GM12878 (cell line): ENCODE measurements around the gene KRTAP19-5. TPM values are rescaled to one million over a fixed set of nuclear protein-coding genes. Genes with fewer than 3 reads are reported as not detected.

Experiments used
- ATAC-seq: fragments of 200-7000 bp; cut with Tn5 transposase; 3 replicates; pipeline ENCODE4 v1.9.1; 2020; ENCODE audit warnings: mild to moderate bottlenecking, moderate library complexity
- BruUV-seq: library from RNA; stranded (reverse); fragments of 400-500 nt; replicated peaks from 2 replicates; lab custom pipeline; 2021; lab: Mats Ljungman, UMichigan
- CTCF ChIA-PET: fragments of 300-600 bp; sonication (Branson Sonifier 250); formaldehyde crosslinking; extraction: SDS; loops from one replicate; lab custom pipeline; 2021; ENCODE audit warnings: inconsistent platforms; lab: Yijun Ruan, JAX
- POLR2A ChIA-PET: fragments of 350-600 bp; formaldehyde crosslinking; extraction: SDS; loops from one replicate; lab custom pipeline; 2021; ENCODE audit warnings: inconsistent platforms; lab: Charles Lee
- RAD21 ChIA-PET: fragments of 300-600 bp; sonication (Branson Sonifier 250); formaldehyde crosslinking; loops from one replicate; lab custom pipeline; 2023; ENCODE audit warnings: antibody characterized with exemption; ENCODE audit not compliant: unreplicated experiment; lab: Charles Lee
- SMC1A ChIA-PET: fragments of 300-600 bp; sonication (Branson Sonifier 250); formaldehyde crosslinking; loops from one replicate; lab custom pipeline; 2023; ENCODE audit not compliant: unreplicated experiment, uncharacterized antibody; lab: Charles Lee
- DNase-seq: peaks from one replicate; pipeline ENCODE4 v3.0.0-alpha.2; 2011; ENCODE audit warnings: low read depth, low spot score
- FAIRE-seq: peaks from 3 replicates; lab custom pipeline; 2011; peaks lifted over from hg19 to GRCh38; lab: Jason Lieb, UNC
- H2AFZ ChIP-seq: 2 replicates; pipeline ENCODE4 v1.6.0; 2011; ENCODE audit warnings: low read depth, low read length, control low read depth; ENCODE audit not compliant: control insufficient read depth
- H3K27ac ChIP-seq: 2 replicates; pipeline ENCODE4 v1.5.1; 2011; ENCODE audit warnings: control low read depth; ENCODE audit not compliant: control insufficient read depth, insufficient read depth
- H3K27me3 ChIP-seq, 2 experiments: replicated peaks in 1 of 2; 2 replicates each; pipeline versions ENCODE4 v1.6.0 to v1.6.1; 2011; ENCODE audit warnings: low read length in 1 of 2; ENCODE audit not compliant: control insufficient read depth in 2 of 2, insufficient read depth in 2 of 2
- H3K36me3 ChIP-seq, 2 experiments: 2 replicates each; pipeline ENCODE4 v1.5.1; 2011; ENCODE audit warnings: low read length in 1 of 2; ENCODE audit not compliant: control insufficient read depth in 2 of 2, insufficient read depth in 2 of 2
- H3K4me1 ChIP-seq: 2 replicates; pipeline ENCODE4 v1.6.1; 2011; ENCODE audit warnings: mild to moderate bottlenecking, low read length, moderate library complexity, mixed read lengths; ENCODE audit not compliant: control insufficient read depth, insufficient read depth
- H3K4me2 ChIP-seq: 2 replicates; pipeline ENCODE4 v1.6.0; 2011; ENCODE audit warnings: control low read depth; ENCODE audit not compliant: control insufficient read depth, insufficient read depth
- H3K4me3 ChIP-seq: fragments of 200-600 bp; sonication (generic); 2 replicates; pipeline ENCODE4 v1.5.1; 2016
- H3K79me2 ChIP-seq: 2 replicates; pipeline ENCODE4 v1.6.0; 2011; ENCODE audit warnings: low read length; ENCODE audit not compliant: control insufficient read depth, insufficient read depth
- H3K9ac ChIP-seq: 2 replicates; pipeline ENCODE4 v1.8.0; 2011; ENCODE audit warnings: low read length, control low read depth, mixed read lengths; ENCODE audit not compliant: control insufficient read depth, insufficient read depth
- H3K9me3 ChIP-seq: replicated peaks from 3 replicates; pipeline ENCODE4 v1.5.1; 2011; ENCODE audit warnings: mild to moderate bottlenecking, low read length; ENCODE audit not compliant: control insufficient read depth, insufficient read depth
- H4K20me1 ChIP-seq: 2 replicates; pipeline ENCODE4 v1.6.0; 2011; ENCODE audit not compliant: control insufficient read depth, insufficient read depth
- ASH2L ChIP-seq: fragments of 300-600, 200-600 bp; sonication (generic); IDR thresholded peaks from 2 replicates; pipeline ENCODE4 v1.6.1; 2017; ENCODE audit warnings: low read depth, mild to moderate bottlenecking, borderline replicate concordance
- CREM ChIP-seq: IDR thresholded peaks from 2 replicates; pipeline ENCODE4 v1.6.1; 2014; ENCODE audit warnings: antibody characterized with exemption, low read depth
- MTA2 ChIP-seq: fragments of 450-650 bp; IDR thresholded peaks from 2 replicates; pipeline ENCODE4 v1.6.1; 2016; ENCODE audit warnings: low read depth, mild to moderate bottlenecking, moderate library complexity
- SKIL ChIP-seq: fragments of 450-650 bp; IDR thresholded peaks from 2 replicates; pipeline ENCODE4 v1.6.1; 2017; ENCODE audit warnings: mild to moderate bottlenecking, low read depth, inconsistent platforms; ENCODE audit not compliant: poor library complexity, severe bottlenecking
- USF1 ChIP-seq: IDR thresholded peaks from 2 replicates; pipeline ENCODE4 v1.6.1; 2011; ENCODE audit warnings: borderline replicate concordance, low read depth, mild to moderate bottlenecking, moderate library complexity, mixed read lengths, low read length; ENCODE audit not compliant: insufficient read depth; ENCODE audit errors: extremely low read length
- WGBS: methylation state at CpG from one replicate; pipeline ENCODE4 v1.1.6; 2016; ENCODE audit warnings: low lambda C conversion rate; ENCODE audit not compliant: insufficient replicate concordance, insufficient coverage; ENCODE audit errors: missing lambda C conversion rate; 5-methylcytosine and 5-hydroxymethylcytosine counted together
- in situ Hi-C: fragments of 300-500 bp; cut with MboI; formaldehyde crosslinking; loops from 9 replicates; pipeline ENCODE4 v1.14.3; 2018; ENCODE audit warnings: mixed read lengths
- intact Hi-C: fragments of 100-400 bp; cut with micrococcal nuclease; formaldehyde crosslinking; loops from one replicate; pipeline ENCODE4 v1.14.2; 2022; ENCODE audit not compliant: unreplicated experiment
- polyA plus RNA-seq, 11 experiments: library from polyadenylated mRNA; depleted of rRNA in 4 of 11; unstranded in 6 of 11; stranded (reverse) in 5 of 11; fragments of >200 nt; fragmentation: Nextera tagmentation in 4 of 11; fragmentation: Illumina TruSeq in 1 of 11; extraction: Ambion mirVana in 4 of 11; extraction: Trizol in 1 of 11; gene quantifications; 1 replicate in 1 of 11; 2 replicates in 10 of 11; pipeline versions ENCODE4 v1.2.1 to v1.2.3, GENCODE V29; 2011 to 2016; ENCODE audit warnings: inconsistent platforms in 2 of 11, missing spikeins in 2 of 11, low read depth in 1 of 11
- total RNA-seq, 4 experiments: library from RNA; depleted of rRNA in 3 of 4; stranded (reverse); fragments of >200 nt in 3 of 4; fragmentation: Illumina TruSeq in 1 of 4; extraction: Trizol in 1 of 4; gene quantifications; 2 replicates each; pipeline versions ENCODE4 v1.2.1 to v1.2.3, GENCODE V29; 2013 to 2021
- TF ChIP-seq, protein P1 (sequence below), 3 experiments: IDR thresholded peaks in 2 of 3; conservative IDR thresholded peaks in 1 of 3; 2 replicates each; pipeline ENCODE4 v1.5.1; 2011; ENCODE audit warnings: low read depth in 3 of 3, low read length in 3 of 3, mild to moderate bottlenecking in 3 of 3, control low read depth in 2 of 3, moderate library complexity in 2 of 3, inconsistent platforms in 1 of 3, mixed read lengths in 1 of 3; ENCODE audit not compliant: control insufficient read depth in 2 of 3, insufficient read depth in 1 of 3; ENCODE audit errors: extremely low read depth in 1 of 3

KRTAP19-5 gene
- total and polyA plus RNA-seq, 10 of the 15 experiments (the other 5 are each of a cell fraction or from before 2014, with no cell fraction given) = not detected

DNA sequence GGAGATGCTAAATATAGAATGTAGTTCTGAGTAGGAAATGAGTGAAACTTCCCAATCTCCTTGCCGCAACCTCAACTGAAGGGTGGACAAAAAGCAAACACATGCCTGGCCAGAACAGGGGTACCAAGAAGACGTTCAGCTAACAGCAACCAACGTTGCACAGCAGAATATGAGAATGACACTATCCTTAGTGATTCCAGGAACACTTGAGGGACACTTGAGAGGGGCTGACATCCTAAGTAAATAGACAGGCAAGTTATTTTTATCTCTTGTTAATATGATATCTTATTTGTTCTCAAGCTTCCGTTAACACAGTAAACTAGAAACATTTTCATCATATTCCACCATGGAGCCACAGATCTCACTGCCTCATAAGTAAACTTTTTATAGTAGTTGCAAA is 22.7 kb downstream of the KRTAP19-5 start:
- Histone ChIP-seq H3K9me3 (no peaks in the 10 kb centered on the region), H3K27me3 (no peaks in the 10 kb centered on the region), H3K36me3 (no peaks in the 10 kb centered on the region), H3K4me3 (no peak overlapping the region), H3K4me2 (no peak overlapping the region), H4K20me1 (no peaks in the 10 kb centered on the region), H3K79me2 (no peaks in the 10 kb centered on the region), H3K27ac (no peak overlapping the region), H3K9ac (no peak overlapping the region), H3K4me1 (no peaks in the 10 kb centered on the region), H2AFZ (no peak overlapping the region)
- ATAC-seq (no peak), FAIRE-seq (no peak), DNase-seq (no peak)
- RAD21 ChIA-PET = no interaction called here
- WGBS = 27% methylated on average over 4 of the region's 4 CpGs
- intact Hi-C loops = no loop called here
- POLR2A ChIA-PET = no interaction called here
- in situ Hi-C loops = no loop called here
- CTCF ChIA-PET = no interaction called here
- BruUV-seq = no TSS peak
- SMC1A ChIA-PET = no interaction called here
- TF ChIP-seq, protein P1, sequence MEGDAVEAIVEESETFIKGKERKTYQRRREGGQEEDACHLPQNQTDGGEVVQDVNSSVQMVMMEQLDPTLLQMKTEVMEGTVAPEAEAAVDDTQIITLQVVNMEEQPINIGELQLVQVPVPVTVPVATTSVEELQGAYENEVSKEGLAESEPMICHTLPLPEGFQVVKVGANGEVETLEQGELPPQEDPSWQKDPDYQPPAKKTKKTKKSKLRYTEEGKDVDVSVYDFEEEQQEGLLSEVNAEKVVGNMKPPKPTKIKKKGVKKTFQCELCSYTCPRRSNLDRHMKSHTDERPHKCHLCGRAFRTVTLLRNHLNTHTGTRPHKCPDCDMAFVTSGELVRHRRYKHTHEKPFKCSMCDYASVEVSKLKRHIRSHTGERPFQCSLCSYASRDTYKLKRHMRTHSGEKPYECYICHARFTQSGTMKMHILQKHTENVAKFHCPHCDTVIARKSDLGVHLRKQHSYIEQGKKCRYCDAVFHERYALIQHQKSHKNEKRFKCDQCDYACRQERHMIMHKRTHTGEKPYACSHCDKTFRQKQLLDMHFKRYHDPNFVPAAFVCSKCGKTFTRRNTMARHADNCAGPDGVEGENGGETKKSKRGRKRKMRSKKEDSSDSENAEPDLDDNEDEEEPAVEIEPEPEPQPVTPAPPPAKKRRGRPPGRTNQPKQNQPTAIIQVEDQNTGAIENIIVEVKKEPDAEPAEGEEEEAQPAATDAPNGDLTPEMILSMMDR (IDR thresholded peaks at IDR 0.05 in 2 of 3, conservative IDR thresholded peaks at IDR 0.05 in 1 of 3; ENCODE audit: control insufficient read depth in 2 of 3, extremely low read depth in 1 of 3, insufficient read depth in 1 of 3, low read depth in 3 of 3, low read length in 3 of 3) = no peak
- TF ChIP-seq, all 136 proteins: peak for 0

- ChIA-PET POLR2A (no interaction called here), CTCF (no interaction called here), SMC1A (no interaction called here), RAD21 (no interaction called here)
- no peak overlapping the region for H3K4me2 ChIP-seq
- H3K9me3 ChIP-seq = no peaks in the 10 kb centered on the region
- no peak overlapping the region for H2AFZ ChIP-seq
- in situ Hi-C loops (no loop called here), intact Hi-C loops (no loop called here)
- no TSS peak for BruUV-seq
- 5% methylated on average over 3 of the region's 3 CpGs for WGBS
- DNase-seq (no peak), ATAC-seq (no peak), FAIRE-seq (no peak)
- H3K4me3 ChIP-seq = no peak overlapping the region
- H3K36me3 ChIP-seq = no peaks in the 10 kb centered on the region
- H4K20me1 ChIP-seq = no peaks in the 10 kb centered on the region
- no peaks in the 10 kb centered on the region for H3K4me1 ChIP-seq
- no peaks in the 10 kb centered on the region for H3K27me3 ChIP-seq
- no peak overlapping the region for H3K9ac ChIP-seq
- no peaks in the 10 kb centered on the region for H3K79me2 ChIP-seq
- TF ChIP-seq CREM = no peak
- no peak for TF ChIP-seq SKIL
- TF ChIP-seq USF1 = no peak
- no peak for TF ChIP-seq ASH2L
- TF ChIP-seq MTA2 = no peak
- no peak overlapping the region for H3K27ac ChIP-seq
Measured at GRCh38 chr21:30478004-30478403, 23.9 kb downstream of the KRTAP19-5 start.
